ENCODE data around the gene NEUROD1.

The NEUROD1 gene

GRCh38 chr2:181632733-181633401 is 47.5 kb downstream of the NEUROD1 start:
- DNase-seq: no peak

- DNase-seq: no peak
These were observed 51.4 kb downstream of the NEUROD1 start for GRCh38 chr2:181628590-181629585.

- DNase-seq: no peak
These were observed 52.8 kb downstream of the NEUROD1 start for GRCh38 chr2:181627545-181627944.

GRCh38 chr2:181626671-181627070 is 53.6 kb downstream of the NEUROD1 start:
- DNase-seq: no peak

Data from activated CD8-positive, alpha-beta memory T cell treated with anti-CD3 and anti-CD28 coated beads for 24 hours (primary cell).